ENCODE measurements around the gene DNM1.

- no peak for TF ChIP-seq CTCF (conservative IDR thresholded peaks at IDR 0.05 in 1 of 2, IDR thresholded peaks at IDR 0.05 in 1 of 2; ENCODE audit: extremely low read depth in 1 of 2, insufficient read depth in 1 of 2, low read depth in 1 of 2, low read length in 2 of 2)
- no peak for TF ChIP-seq EZH2 (IDR thresholded peaks at IDR 0.05; ENCODE audit: borderline replicate concordance, low read length)
Observed at GRCh38 chr9:128258326-128258725, 55.1 kb downstream of the DNM1 start.
